ENCODE results near the gene SESN1. TPM values are rescaled to one million over a fixed set of nuclear protein-coding genes. Genes with fewer than 3 reads are reported as not detected.

The SESN1 gene
- total RNA-seq, 4 donors from 2014 or later, result 22.8 to 87.5 (median 43.4) TPM

GRCh38 chr6:109048176-109048575 is 46.5 kb downstream of the SESN1 start:
- no peaks in the 10 kb centered on the region for H3K9me3 ChIP-seq
- H3K4me1 ChIP-seq, result peaks cover 0 to 6% (median 0%) of the 10 kb centered on the region in 4 donors
- TF ChIP-seq POLR2A (IDR thresholded peaks at IDR 0.05), result no peak
- TF ChIP-seq, protein P1, sequence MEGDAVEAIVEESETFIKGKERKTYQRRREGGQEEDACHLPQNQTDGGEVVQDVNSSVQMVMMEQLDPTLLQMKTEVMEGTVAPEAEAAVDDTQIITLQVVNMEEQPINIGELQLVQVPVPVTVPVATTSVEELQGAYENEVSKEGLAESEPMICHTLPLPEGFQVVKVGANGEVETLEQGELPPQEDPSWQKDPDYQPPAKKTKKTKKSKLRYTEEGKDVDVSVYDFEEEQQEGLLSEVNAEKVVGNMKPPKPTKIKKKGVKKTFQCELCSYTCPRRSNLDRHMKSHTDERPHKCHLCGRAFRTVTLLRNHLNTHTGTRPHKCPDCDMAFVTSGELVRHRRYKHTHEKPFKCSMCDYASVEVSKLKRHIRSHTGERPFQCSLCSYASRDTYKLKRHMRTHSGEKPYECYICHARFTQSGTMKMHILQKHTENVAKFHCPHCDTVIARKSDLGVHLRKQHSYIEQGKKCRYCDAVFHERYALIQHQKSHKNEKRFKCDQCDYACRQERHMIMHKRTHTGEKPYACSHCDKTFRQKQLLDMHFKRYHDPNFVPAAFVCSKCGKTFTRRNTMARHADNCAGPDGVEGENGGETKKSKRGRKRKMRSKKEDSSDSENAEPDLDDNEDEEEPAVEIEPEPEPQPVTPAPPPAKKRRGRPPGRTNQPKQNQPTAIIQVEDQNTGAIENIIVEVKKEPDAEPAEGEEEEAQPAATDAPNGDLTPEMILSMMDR (IDR thresholded peaks at IDR 0.05), result no peak
- no peak for DNase-seq
- H3K36me3 ChIP-seq, result no peaks in the 10 kb centered on the region
- H3K27ac ChIP-seq, result no peak overlapping the region
- no peak overlapping the region for H3K4me3 ChIP-seq
- no peaks in the 10 kb centered on the region for H3K27me3 ChIP-seq

- Histone ChIP-seq H3K4me1 (peaks cover 0 to 6% (median 0%) of the 10 kb centered on the region in 4 donors), H3K27me3 (no peaks in the 10 kb centered on the region), H3K4me3 (no peak overlapping the region), H3K27ac (no peak overlapping the region), H3K9me3 (no peaks in the 10 kb centered on the region), H3K36me3 (no peaks in the 10 kb centered on the region)
- no peak for DNase-seq
- TF ChIP-seq POLR2A (IDR thresholded peaks at IDR 0.05), result no peak
Measured at GRCh38 chr6:109045493-109045892, 49.2 kb downstream of the SESN1 start.

- H3K27ac ChIP-seq, result no peak overlapping the region
- no peak for DNase-seq
- H3K4me3 ChIP-seq, result no peak overlapping the region
- no peak for TF ChIP-seq POLR2A (IDR thresholded peaks at IDR 0.05)
- TF ChIP-seq, protein P1 (IDR thresholded peaks at IDR 0.05), result no peak
- H3K36me3 ChIP-seq, result no peaks in the 10 kb centered on the region
- H3K9me3 ChIP-seq, result no peaks in the 10 kb centered on the region
- H3K27me3 ChIP-seq, result no peaks in the 10 kb centered on the region
- peaks cover 0 to 6% (median 0%) of the 10 kb centered on the region in 4 donors for H3K4me1 ChIP-seq
Measured at GRCh38 chr6:109039795-109040194, 54.9 kb downstream of the SESN1 start.

DNA sequence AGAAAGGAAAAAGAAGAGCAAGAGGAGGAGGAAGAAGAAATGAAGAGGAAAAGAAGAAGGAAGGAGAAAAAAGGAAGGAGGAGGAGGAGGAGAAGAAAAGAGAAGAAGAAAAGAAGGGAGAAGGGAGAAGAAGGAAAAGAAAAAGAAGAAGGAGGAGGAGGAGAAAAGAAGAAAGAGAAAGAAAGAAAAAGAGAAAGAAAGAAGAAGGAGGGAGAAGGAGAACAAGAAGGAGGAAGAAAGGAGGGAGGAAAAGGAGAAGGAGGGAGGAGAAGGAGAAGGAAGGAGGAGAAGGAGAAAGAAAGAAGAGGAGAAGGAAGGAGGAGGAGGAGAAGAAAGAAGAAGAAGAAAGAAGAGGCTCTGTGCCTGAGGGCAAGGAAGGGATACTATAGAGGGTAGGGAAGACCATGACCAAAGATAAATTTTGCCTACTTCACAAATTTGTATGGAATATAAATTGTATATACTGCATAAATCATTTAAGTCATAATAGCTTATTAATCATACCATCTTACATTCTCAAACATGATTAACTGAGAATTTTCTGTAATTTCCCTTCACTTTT is 55.7 kb downstream of the SESN1 start:
- DNase-seq, result no peak
- Histone ChIP-seq H3K27ac (no peak overlapping the region), H3K27me3 (no peaks in the 10 kb centered on the region), H3K4me3 (no peak overlapping the region), H3K36me3 (no peaks in the 10 kb centered on the region), H3K4me1 (peaks cover 0 to 6% (median 0%) of the 10 kb centered on the region in 4 donors), H3K9me3 (no peaks in the 10 kb centered on the region)
- TF ChIP-seq, protein P1 (IDR thresholded peaks at IDR 0.05), result no peak
- no peak for TF ChIP-seq POLR2A (IDR thresholded peaks at IDR 0.05)

DNA sequence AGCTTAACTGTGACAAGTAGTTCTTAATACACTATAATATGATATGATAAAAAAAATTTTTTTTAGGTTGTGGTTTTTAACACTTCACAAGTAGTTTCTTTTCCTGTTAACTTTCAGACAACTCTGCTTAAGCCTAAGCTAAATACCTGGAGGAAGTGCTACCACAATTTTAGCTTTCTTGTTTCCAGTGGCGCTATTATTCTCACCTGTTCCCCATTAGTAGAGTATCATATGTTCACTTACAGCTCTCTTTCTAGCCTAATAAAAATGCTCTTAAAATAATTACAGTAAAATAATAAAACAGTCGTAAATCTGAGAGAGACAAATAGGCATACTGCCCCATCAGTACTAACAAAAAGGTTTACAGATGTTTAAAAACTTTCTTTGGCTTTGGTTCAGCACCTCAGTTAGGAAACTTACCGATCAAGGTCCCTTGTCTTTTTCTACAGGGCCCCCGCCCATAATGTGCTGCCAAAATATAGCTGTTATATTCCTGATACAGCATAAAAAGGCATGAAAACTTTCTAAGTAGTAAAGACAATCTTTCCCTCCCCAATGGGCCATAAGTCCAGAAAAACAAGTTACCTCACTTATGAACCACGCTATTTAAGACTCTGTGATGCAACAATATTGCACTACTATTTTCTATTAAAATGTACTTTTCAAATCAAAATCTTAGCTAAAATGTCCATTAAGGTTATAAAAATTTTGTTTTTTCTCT is 57.9 kb downstream of the SESN1 start:
- no peak for DNase-seq

DNA sequence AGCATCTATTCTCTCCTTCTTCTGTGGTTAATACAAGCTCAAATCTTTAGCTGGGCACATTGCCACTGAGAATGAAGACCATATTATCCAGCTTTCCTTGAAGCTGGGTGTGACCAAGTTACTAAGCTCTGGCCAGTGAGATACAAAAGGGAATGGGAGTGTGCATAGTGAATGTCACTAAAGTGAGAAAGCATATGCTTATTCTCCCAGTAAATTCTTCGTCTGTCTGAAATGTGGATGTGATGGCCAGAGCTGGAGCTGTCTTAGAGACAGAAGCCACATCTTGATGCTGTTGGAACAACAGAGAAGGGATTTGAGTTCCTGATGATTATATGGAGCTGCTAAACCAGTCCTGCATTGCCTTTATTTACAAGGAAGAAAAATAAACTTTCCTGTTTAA is 60.1 kb downstream of the SESN1 start:
- Histone ChIP-seq H3K27me3 (no peaks in the 10 kb centered on the region), H3K9me3 (no peaks in the 10 kb centered on the region), H3K36me3 (no peaks in the 10 kb centered on the region), H3K4me1 (peaks cover 0 to 6% (median 0%) of the 10 kb centered on the region in 4 donors), H3K27ac (no peak overlapping the region), H3K4me3 (no peak overlapping the region)
- DNase-seq, result no peak
- TF ChIP-seq, protein P1 (IDR thresholded peaks at IDR 0.05), result no peak

More for the DNA sequence above, 57.9 kb downstream of the SESN1 start:
- H3K36me3 ChIP-seq, result no peaks in the 10 kb centered on the region
- H3K4me3 ChIP-seq, result no peak overlapping the region
- no peaks in the 10 kb centered on the region for H3K27me3 ChIP-seq
- H3K27ac ChIP-seq, result peak overlapping the region in 3 of 4 donors; percentile 20 to 47 (median 28)
- peaks cover 0 to 6% (median 0%) of the 10 kb centered on the region in 4 donors for H3K4me1 ChIP-seq
- TF ChIP-seq, protein P1 (IDR thresholded peaks at IDR 0.05), result no peak
- no peak for TF ChIP-seq POLR2A (IDR thresholded peaks at IDR 0.05)
- H3K9me3 ChIP-seq, result no peaks in the 10 kb centered on the region

Measured in Peyer's patch (tissue), 4 donors.